ENCODE results near the gene NLE1.
A peak's percentile ranks its signal among the peaks of the same experiment; 100 is the strongest.
"Not testable (repeated sequence)": the region's sequence is repeated elsewhere in the genome, so short reads cannot be mapped to it uniquely, and the experiment has no call there.

Gene NLE1

GRCh38 chr17:35132816-35133550 is 9.1 kb downstream of the NLE1 start:
- H3K4me3 ChIP-seq: no peak overlapping the region
- H3K27ac ChIP-seq: no peak overlapping the region

DNA sequence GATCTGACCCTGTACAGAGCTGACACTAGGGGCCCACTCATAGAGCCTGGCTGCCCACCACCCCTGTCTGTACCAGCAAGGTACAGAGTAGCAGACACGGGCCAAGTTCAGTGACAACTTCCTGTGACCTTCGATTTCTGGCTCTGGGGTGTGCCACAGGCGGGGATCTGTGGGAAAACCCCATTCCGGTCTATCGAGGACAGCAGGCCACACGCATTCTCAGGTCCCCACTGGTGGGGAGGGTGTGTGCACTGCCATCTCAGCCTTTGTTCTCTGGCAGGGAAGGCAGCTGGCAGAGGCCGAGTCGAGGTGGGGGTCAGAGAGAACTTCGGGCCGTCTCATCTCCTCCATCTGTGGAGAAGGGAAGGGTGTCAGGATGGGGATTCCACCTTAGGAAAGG is 10.0 kb downstream of the NLE1 start:
- H3K27ac ChIP-seq: no peak overlapping the region
- H3K4me3 ChIP-seq: no peak overlapping the region

DNA sequence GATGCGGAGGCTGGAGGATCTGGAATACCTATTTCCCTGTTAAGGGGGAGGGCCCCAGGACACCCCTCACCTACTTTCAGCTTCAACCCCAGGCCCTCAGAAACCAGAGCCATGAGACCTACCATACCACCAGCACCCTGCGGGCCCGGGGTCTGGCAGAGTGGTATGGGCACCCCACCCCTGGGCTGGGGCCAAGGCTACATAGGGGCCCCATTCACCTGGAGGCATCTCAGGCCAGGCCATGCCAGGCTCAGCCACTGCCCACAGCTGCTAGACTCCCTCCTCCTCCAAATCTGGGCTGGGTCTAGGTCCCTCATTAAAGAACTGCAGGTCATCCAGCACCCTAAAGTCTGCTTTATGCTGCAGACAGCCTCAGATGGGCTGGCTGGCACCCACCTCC is 11.7 kb downstream of the NLE1 start:
- Histone ChIP-seq H3K27ac (no peak overlapping the region), H3K4me3 (no peak overlapping the region)

GRCh38 chr17:35129973-35130351 is 12.1 kb downstream of the NLE1 start:
- Histone ChIP-seq H3K4me3 (no peak overlapping the region), H3K27ac (no peak overlapping the region)

- Histone ChIP-seq H3K4me3 (no peak overlapping the region), H3K27ac (no peak overlapping the region)
These were observed 12.7 kb downstream of the NLE1 start for GRCh38 chr17:35129154-35129972.

GRCh38 chr17:35127751-35128514 is 14.2 kb downstream of the NLE1 start:
- H3K4me3 ChIP-seq: no peak overlapping the region
- H3K27ac ChIP-seq: peak overlapping the region in 2 of 21 experiments; percentile 9 to 47

GRCh38 chr17:35121315-35121714 is 20.8 kb downstream of the NLE1 start, which contains the start of gene FNDC8:
TSS of gene FNDC8 (plus strand) at chr17:35121615. CDS start at chr17:35121694, 79 bp downstream.
- Histone ChIP-seq H3K4me3 (no peak within 1 kb of the TSS), H3K27ac (no peak within 1 kb of the TSS)

GRCh38 chr17:35119370-35120165 is 22.5 kb downstream of the NLE1 start, which contains the start of gene RAD51D:
TSS of gene RAD51D (minus strand) at chr17:35119860. CDS start at chr17:35119613, 247 bp downstream.
- Histone ChIP-seq H3K27ac (peak within 1 kb of the TSS in 20 of 21 experiments; percentile 17 to 92 (median 82)), H3K4me3 (peak within 1 kb of the TSS; percentile 50 to 83 (median 74))

- Histone ChIP-seq H3K27ac (no peak overlapping the region), H3K4me3 (no peak overlapping the region)
These were observed 24.1 kb downstream of the NLE1 start for GRCh38 chr17:35117984-35118383.

DNA sequence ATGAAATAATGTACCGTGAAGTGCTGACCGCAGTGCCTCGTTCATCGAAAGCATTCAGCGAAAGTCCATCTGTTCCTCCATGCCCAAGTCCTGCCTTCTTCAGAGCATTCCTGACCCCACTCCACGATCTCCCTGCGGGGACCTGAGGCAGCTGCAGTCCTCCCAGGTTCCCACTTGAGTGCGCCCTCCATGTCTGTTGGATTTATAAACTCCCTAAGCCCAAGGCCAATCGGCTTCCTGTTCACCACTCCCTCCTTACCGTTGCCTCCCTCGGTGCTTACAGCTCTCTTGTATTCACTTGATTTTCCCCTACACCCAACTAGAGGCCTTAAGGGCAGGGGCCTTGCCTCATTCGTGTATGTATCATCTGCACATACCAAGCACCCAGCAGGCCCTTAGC is 25.3 kb downstream of the NLE1 start:
- Histone ChIP-seq H3K27ac (no peak overlapping the region), H3K4me3 (no peak overlapping the region)

GRCh38 chr17:35110791-35111190 is 31.3 kb downstream of the NLE1 start:
- not testable (repeated sequence) for H3K4me3 ChIP-seq, H3K27ac ChIP-seq

GRCh38 chr17:35104844-35105450 is 37.2 kb downstream of the NLE1 start:
- no peak overlapping the region for H3K27ac ChIP-seq

GRCh38 chr17:35103271-35103670 is 38.8 kb downstream of the NLE1 start:
- H3K27ac ChIP-seq: no peak overlapping the region

More at GRCh38 chr17:35104844-35105450, 37.2 kb downstream of the NLE1 start:
- H3K4me3 ChIP-seq: no peak overlapping the region

GRCh38 chr17:35101725-35102124 is 40.4 kb downstream of the NLE1 start:
- no peak overlapping the region for H3K4me3 ChIP-seq
- H3K27ac ChIP-seq: no peak overlapping the region

More at GRCh38 chr17:35103271-35103670, 38.8 kb downstream of the NLE1 start:
- no peak overlapping the region for H3K4me3 ChIP-seq

GRCh38 chr17:35101036-35101435 is 41.1 kb downstream of the NLE1 start:
- Histone ChIP-seq H3K27ac (no peak overlapping the region), H3K4me3 (no peak overlapping the region)

- Histone ChIP-seq H3K27ac (no peak overlapping the region), H3K4me3 (no peak overlapping the region)
These were observed 42.2 kb downstream of the NLE1 start for GRCh38 chr17:35099908-35100307.

DNA sequence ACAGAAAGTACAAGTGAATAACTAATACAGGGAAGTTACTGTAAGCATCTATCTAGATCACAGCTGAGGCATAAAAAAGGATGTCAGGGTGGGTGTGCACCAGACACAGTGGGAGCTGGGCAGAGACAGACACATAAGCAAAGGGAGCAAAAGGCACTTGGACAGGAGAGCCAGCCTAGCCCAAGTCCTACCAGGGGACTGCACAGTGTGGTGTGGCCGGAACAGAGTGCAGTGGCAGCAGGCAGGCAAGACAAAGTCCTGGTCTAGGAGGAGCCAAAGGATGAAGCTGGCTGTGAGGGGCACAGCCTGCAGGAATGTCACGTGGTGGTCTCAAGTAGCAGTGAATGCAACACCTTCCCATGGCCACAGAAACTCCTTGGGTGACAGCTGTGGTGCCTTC is 44.3 kb downstream of the NLE1 start:
- Histone ChIP-seq H3K27ac (no peak overlapping the region), H3K4me3 (no peak overlapping the region)

- no peak overlapping the region for H3K27ac ChIP-seq
These were observed 46.4 kb downstream of the NLE1 start for GRCh38 chr17:35095741-35096140.

DNA sequence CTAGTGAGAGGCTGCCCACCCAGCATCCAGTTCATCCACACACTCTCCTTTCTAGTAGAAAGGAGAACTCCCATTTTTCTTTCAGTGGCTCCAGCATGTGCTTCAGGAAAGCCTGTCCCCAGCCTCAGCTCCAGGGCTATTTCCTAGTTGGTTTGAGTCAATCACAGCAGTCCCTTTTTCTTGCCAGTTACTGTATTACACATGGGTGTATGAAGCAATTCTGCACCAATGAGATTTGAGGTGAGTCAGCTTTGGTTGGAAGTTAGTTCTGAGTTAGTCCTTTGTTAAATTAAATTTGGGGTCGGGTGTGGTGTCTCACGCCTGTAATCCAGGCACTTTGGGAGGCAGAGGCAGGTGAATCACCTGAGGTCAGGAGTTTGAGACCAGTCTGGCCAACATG is 47.2 kb downstream of the NLE1 start:
- Histone ChIP-seq H3K27ac (no peak overlapping the region), H3K4me3 (no peak overlapping the region)

More at GRCh38 chr17:35095741-35096140, 46.4 kb downstream of the NLE1 start:
- H3K4me3 ChIP-seq: no peak overlapping the region

All from skin epidermis (tissue), 12 donors.